Liver (tissue), 9 donors: ENCODE results near the gene ING5. TPM values are rescaled to one million over a fixed set of nuclear protein-coding genes. Genes with fewer than 3 reads are reported as not detected.

Source experiments
- DNase-seq: peaks from one replicate; pipeline ENCODE4 v3.0.0-alpha.2; 2017; ENCODE audit warnings: low spot score
- H3K27ac ChIP-seq, 2 donors: one replicate each; pipeline ENCODE4 v1.7.0; 2013; ENCODE audit warnings: inconsistent platforms in 2 of 2, low read length in 2 of 2, control low read depth in 1 of 2, low read depth in 1 of 2, mild to moderate bottlenecking in 1 of 2
- H3K27me3 ChIP-seq, 4 donors: one replicate each; pipeline versions ENCODE4 v1.6.1 to v1.7.0; 2013; ENCODE audit warnings: low read length in 3 of 4, inconsistent platforms in 1 of 4, mild to moderate bottlenecking in 1 of 4, moderate library complexity in 1 of 4; ENCODE audit not compliant: control insufficient read depth in 4 of 4, insufficient read depth in 4 of 4
- H3K36me3 ChIP-seq, 4 donors: one replicate each; pipeline versions ENCODE4 v1.6.1 to v1.7.0; 2013; ENCODE audit warnings: low read length in 3 of 4, mild to moderate bottlenecking in 3 of 4, low read depth in 1 of 4, moderate library complexity in 1 of 4; ENCODE audit not compliant: control insufficient read depth in 4 of 4, insufficient read depth in 3 of 4
- H3K4me1 ChIP-seq, 4 donors: one replicate each; pipeline versions ENCODE4 v1.6.1 to v1.7.0; 2013; ENCODE audit warnings: low read length in 3 of 4, mild to moderate bottlenecking in 3 of 4, moderate library complexity in 1 of 4; ENCODE audit not compliant: control insufficient read depth in 4 of 4, insufficient read depth in 4 of 4
- H3K4me3 ChIP-seq, 3 donors: one replicate each; pipeline versions ENCODE4 v1.6.1 to v1.7.0; 2013; ENCODE audit warnings: low read length in 3 of 3, control low read depth in 1 of 3, low read depth in 1 of 3, mild to moderate bottlenecking in 1 of 3
- H3K9ac ChIP-seq, 2 donors: one replicate each; pipeline ENCODE4 v1.7.0; 2013; ENCODE audit warnings: low read length in 2 of 2, mild to moderate bottlenecking in 2 of 2, moderate library complexity in 2 of 2, control low read depth in 1 of 2, low read depth in 1 of 2
- H3K9me3 ChIP-seq, 4 donors: one replicate each; pipeline versions ENCODE4 v1.6.1 to v1.7.0; 2013; ENCODE audit warnings: low read length in 3 of 4; ENCODE audit not compliant: control insufficient read depth in 4 of 4
- CTCF ChIP-seq: fragments of 150-350 bp; IDR thresholded peaks from 2 replicates; pipeline ENCODE4 v1.5.1; 2017; ENCODE audit warnings: improper control_type of control experiment, low read depth, low read length; ENCODE audit not compliant: missing input control
- EGR1 ChIP-seq, 2 donors: IDR thresholded peaks; 2 replicates each; pipeline ENCODE4 v1.6.1; 2016 to 2018; ENCODE audit warnings: antibody characterized with exemption in 2 of 2, low read depth in 2 of 2
- FOXA1 ChIP-seq: IDR thresholded peaks from 2 replicates; pipeline ENCODE4 v1.6.1; 2016; ENCODE audit warnings: antibody characterized with exemption
- FOXA2 ChIP-seq: IDR thresholded peaks from 2 replicates; pipeline ENCODE4 v1.6.1; 2016; ENCODE audit warnings: antibody characterized with exemption
- GABPA ChIP-seq, 2 donors: IDR thresholded peaks in 1 of 2; conservative IDR thresholded peaks in 1 of 2; 2 replicates each; pipeline ENCODE4 v1.6.1; 2016; ENCODE audit warnings: antibody characterized with exemption in 2 of 2, mild to moderate bottlenecking in 1 of 2, moderate library complexity in 1 of 2
- HNF4A ChIP-seq, 2 donors: conservative IDR thresholded peaks; 2 replicates each; pipeline ENCODE4 v1.6.1; 2016; ENCODE audit warnings: antibody characterized with exemption in 2 of 2, mild to moderate bottlenecking in 2 of 2
- HNF4G ChIP-seq: IDR thresholded peaks from 2 replicates; pipeline ENCODE4 v1.6.1; 2016; ENCODE audit warnings: antibody characterized with exemption
- JUND ChIP-seq, 2 donors: IDR thresholded peaks; 2 replicates each; pipeline ENCODE4 v1.6.1; 2016; ENCODE audit warnings: antibody characterized with exemption in 2 of 2
- NR2F2 ChIP-seq: IDR thresholded peaks from 2 replicates; pipeline ENCODE4 v1.6.1; 2016; ENCODE audit warnings: antibody characterized with exemption
- RAD21 ChIP-seq, 2 donors: IDR thresholded peaks; 2 replicates each; pipeline ENCODE4 v1.6.1; 2016; ENCODE audit warnings: antibody characterized with exemption in 2 of 2, mild to moderate bottlenecking in 2 of 2
- RXRA ChIP-seq, 2 donors: IDR thresholded peaks; 2 replicates each; pipeline ENCODE4 v1.6.1; 2017 to 2018; ENCODE audit warnings: antibody characterized with exemption in 2 of 2, mild to moderate bottlenecking in 1 of 2
- SP1 ChIP-seq: IDR thresholded peaks from 2 replicates; pipeline ENCODE4 v1.6.1; 2018; ENCODE audit warnings: antibody characterized with exemption, mild to moderate bottlenecking
- TAF1 ChIP-seq: conservative IDR thresholded peaks from 2 replicates; pipeline ENCODE4 v1.6.1; 2016; ENCODE audit warnings: antibody characterized with exemption, mild to moderate bottlenecking
- YY1 ChIP-seq: IDR thresholded peaks from 2 replicates; pipeline ENCODE4 v1.6.1; 2016; ENCODE audit warnings: antibody characterized with exemption, mild to moderate bottlenecking
- ZBTB33 ChIP-seq: IDR thresholded peaks from 2 replicates; pipeline ENCODE4 v1.6.1; 2016; ENCODE audit warnings: antibody characterized with exemption
- WGBS: extraction: QIAGEN DNeasy Blood & Tissue Kit; methylation state at CpG from one replicate; pipeline ENCODE4 v1.1.7; 2013; 5-methylcytosine and 5-hydroxymethylcytosine counted together
- polyA plus RNA-seq, 2 donors: library from polyadenylated mRNA; stranded (reverse) in 1 of 2; unstranded in 1 of 2; fragments of 200-250 nt in 1 of 2; fragments of >200 nt in 1 of 2; fragmentation: Nextera tagmentation in 1 of 2; extraction: Ambion mirVana in 1 of 2; gene quantifications; one replicate each; pipeline versions ENCODE4 v1.2.1 to v1.2.3, GENCODE V29; 2013 to 2015
- total RNA-seq, 2 donors: library from RNA; depleted of rRNA; stranded (reverse); fragments of >200 nt; gene quantifications; one replicate each; pipeline ENCODE4 v1.2.3, GENCODE V29; 2014
- TF ChIP-seq, protein P1 (sequence below): IDR thresholded peaks from 2 replicates; pipeline ENCODE4 v1.6.1; 2016; ENCODE audit warnings: antibody characterized with exemption
- TF ChIP-seq, protein P2 (sequence below): IDR thresholded peaks from 2 replicates; pipeline ENCODE4 v1.6.1; 2016; ENCODE audit warnings: antibody characterized with exemption
- TF ChIP-seq, protein P3 (sequence below): IDR thresholded peaks from 2 replicates; pipeline ENCODE4 v1.6.1; 2016; ENCODE audit warnings: antibody characterized with exemption, mild to moderate bottlenecking
- donor health status: healthy.
- donor health status: healthy.
- donor health status: healthy.
- donor health status: healthy.
- donor health status: healthy.

The ING5 gene
- total and polyA plus RNA-seq, 4 donors = 7.2 to 24.2 (median 13.9) TPM

- Histone ChIP-seq H3K27me3 (no peaks in the 10 kb centered on the region), H3K4me3 (no peak overlapping the region), H3K9me3 (peaks cover 2 to 10% (median 4%) of the 10 kb centered on the region in 4 donors), H3K36me3 (peaks cover 13 to 57% (median 26%) of the 10 kb centered on the region in 4 donors), H3K9ac (no peak overlapping the region), H3K4me1 (no peaks in the 10 kb centered on the region), H3K27ac (no peak overlapping the region)
- TF ChIP-seq TAF1 (no peak), YY1 (no peak), NR2F2 (no peak), FOXA1 (no peak), SP1 (no peak), GABPA (IDR thresholded peaks at IDR 0.05 in 1 of 2, conservative IDR thresholded peaks at IDR 0.05 in 1 of 2) (no peak), EGR1 (IDR thresholded peaks at IDR 0.05; ENCODE audit: low read depth in 2 of 2) (no peak)
- TF ChIP-seq, protein P1, sequence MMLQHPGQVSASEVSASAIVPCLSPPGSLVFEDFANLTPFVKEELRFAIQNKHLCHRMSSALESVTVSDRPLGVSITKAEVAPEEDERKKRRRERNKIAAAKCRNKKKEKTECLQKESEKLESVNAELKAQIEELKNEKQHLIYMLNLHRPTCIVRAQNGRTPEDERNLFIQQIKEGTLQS = no peak
- DNase-seq = no peak
- WGBS = 98% methylated on average over 15 of the region's 15 CpGs
These were observed 18.7 kb downstream of the ING5 start for GRCh38 chr2:241720560-241720959.

GRCh38 chr2:241721852-241722251 lies 20.0 kb downstream of the ING5 start:
- TF ChIP-seq FOXA1 = no peak
- TF ChIP-seq CTCF = no peak
- TF ChIP-seq RXRA (IDR thresholded peaks at IDR 0.05) = no peak
- no peak for TF ChIP-seq TAF1
- TF ChIP-seq ZBTB33 = no peak
- no peak for TF ChIP-seq HNF4G
- no peak for TF ChIP-seq NR2F2
- TF ChIP-seq, protein P1 = no peak
- TF ChIP-seq JUND (IDR thresholded peaks at IDR 0.05) = no peak
- TF ChIP-seq FOXA2 = no peak
- no peak for TF ChIP-seq GABPA (IDR thresholded peaks at IDR 0.05 in 1 of 2, conservative IDR thresholded peaks at IDR 0.05 in 1 of 2)
- TF ChIP-seq, protein P2, sequence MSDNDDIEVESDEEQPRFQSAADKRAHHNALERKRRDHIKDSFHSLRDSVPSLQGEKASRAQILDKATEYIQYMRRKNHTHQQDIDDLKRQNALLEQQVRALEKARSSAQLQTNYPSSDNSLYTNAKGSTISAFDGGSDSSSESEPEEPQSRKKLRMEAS = no peak
- no peak for TF ChIP-seq EGR1 (IDR thresholded peaks at IDR 0.05; ENCODE audit: low read depth in 2 of 2)
- TF ChIP-seq YY1 = no peak
- TF ChIP-seq RAD21 (IDR thresholded peaks at IDR 0.05) = no peak
- TF ChIP-seq, protein P3, sequence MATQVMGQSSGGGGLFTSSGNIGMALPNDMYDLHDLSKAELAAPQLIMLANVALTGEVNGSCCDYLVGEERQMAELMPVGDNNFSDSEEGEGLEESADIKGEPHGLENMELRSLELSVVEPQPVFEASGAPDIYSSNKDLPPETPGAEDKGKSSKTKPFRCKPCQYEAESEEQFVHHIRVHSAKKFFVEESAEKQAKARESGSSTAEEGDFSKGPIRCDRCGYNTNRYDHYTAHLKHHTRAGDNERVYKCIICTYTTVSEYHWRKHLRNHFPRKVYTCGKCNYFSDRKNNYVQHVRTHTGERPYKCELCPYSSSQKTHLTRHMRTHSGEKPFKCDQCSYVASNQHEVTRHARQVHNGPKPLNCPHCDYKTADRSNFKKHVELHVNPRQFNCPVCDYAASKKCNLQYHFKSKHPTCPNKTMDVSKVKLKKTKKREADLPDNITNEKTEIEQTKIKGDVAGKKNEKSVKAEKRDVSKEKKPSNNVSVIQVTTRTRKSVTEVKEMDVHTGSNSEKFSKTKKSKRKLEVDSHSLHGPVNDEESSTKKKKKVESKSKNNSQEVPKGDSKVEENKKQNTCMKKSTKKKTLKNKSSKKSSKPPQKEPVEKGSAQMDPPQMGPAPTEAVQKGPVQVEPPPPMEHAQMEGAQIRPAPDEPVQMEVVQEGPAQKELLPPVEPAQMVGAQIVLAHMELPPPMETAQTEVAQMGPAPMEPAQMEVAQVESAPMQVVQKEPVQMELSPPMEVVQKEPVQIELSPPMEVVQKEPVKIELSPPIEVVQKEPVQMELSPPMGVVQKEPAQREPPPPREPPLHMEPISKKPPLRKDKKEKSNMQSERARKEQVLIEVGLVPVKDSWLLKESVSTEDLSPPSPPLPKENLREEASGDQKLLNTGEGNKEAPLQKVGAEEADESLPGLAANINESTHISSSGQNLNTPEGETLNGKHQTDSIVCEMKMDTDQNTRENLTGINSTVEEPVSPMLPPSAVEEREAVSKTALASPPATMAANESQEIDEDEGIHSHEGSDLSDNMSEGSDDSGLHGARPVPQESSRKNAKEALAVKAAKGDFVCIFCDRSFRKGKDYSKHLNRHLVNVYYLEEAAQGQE = no peak
- TF ChIP-seq HNF4A (conservative IDR thresholded peaks at IDR 0.05) = no peak
- no peak for TF ChIP-seq SP1
- Histone ChIP-seq H3K27me3 (no peaks in the 10 kb centered on the region), H3K4me1 (no peaks in the 10 kb centered on the region), H3K9ac (no peak overlapping the region), H3K36me3 (peaks cover 9 to 54% (median 23%) of the 10 kb centered on the region in 4 donors), H3K4me3 (no peak overlapping the region), H3K27ac (no peak overlapping the region), H3K9me3 (peaks cover 2 to 10% (median 4%) of the 10 kb centered on the region in 4 donors)
- DNase-seq = no peak
- WGBS = 97% methylated on average over 12 of the region's 12 CpGs
